Measurements from ENCODE around the gene IRAG1.

DNA sequence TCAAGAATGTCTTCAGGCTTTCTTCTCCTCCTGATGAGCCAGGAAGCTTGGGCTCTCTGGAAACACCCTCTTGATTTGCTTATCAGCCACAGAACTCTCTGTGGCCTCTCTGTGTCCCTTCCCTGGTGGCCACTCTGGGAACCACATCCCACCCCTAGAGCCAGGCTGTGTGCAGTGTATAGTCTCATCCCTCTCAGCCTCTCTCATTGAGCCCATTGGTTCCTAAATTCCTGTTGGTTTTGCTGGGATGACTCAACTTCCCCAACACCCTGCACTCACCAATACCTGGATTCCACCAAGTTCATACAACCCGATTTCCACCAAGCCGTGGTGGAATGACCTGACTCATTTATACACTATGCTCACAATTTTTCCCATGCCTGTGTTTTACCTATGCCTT lies 5.2 kb downstream of the IRAG1 start:
- TF ChIP-seq, protein P1, sequence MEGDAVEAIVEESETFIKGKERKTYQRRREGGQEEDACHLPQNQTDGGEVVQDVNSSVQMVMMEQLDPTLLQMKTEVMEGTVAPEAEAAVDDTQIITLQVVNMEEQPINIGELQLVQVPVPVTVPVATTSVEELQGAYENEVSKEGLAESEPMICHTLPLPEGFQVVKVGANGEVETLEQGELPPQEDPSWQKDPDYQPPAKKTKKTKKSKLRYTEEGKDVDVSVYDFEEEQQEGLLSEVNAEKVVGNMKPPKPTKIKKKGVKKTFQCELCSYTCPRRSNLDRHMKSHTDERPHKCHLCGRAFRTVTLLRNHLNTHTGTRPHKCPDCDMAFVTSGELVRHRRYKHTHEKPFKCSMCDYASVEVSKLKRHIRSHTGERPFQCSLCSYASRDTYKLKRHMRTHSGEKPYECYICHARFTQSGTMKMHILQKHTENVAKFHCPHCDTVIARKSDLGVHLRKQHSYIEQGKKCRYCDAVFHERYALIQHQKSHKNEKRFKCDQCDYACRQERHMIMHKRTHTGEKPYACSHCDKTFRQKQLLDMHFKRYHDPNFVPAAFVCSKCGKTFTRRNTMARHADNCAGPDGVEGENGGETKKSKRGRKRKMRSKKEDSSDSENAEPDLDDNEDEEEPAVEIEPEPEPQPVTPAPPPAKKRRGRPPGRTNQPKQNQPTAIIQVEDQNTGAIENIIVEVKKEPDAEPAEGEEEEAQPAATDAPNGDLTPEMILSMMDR (IDR thresholded peaks at IDR 0.05): peak; percentile 34
- TF ChIP-seq EZH2 (IDR thresholded peaks at IDR 0.05): no peak
